ENCODE results near the gene BRSK2. TPM values are rescaled to one million over a fixed set of nuclear protein-coding genes. Genes with fewer than 3 reads are reported as not detected.

BRSK2 gene
- total RNA-seq, 3 donors from 2014 or later (not counting 1 experiment from before 2014, with no cell fraction given), result 0.11 to 0.14 TPM; not detected in 1

DNA sequence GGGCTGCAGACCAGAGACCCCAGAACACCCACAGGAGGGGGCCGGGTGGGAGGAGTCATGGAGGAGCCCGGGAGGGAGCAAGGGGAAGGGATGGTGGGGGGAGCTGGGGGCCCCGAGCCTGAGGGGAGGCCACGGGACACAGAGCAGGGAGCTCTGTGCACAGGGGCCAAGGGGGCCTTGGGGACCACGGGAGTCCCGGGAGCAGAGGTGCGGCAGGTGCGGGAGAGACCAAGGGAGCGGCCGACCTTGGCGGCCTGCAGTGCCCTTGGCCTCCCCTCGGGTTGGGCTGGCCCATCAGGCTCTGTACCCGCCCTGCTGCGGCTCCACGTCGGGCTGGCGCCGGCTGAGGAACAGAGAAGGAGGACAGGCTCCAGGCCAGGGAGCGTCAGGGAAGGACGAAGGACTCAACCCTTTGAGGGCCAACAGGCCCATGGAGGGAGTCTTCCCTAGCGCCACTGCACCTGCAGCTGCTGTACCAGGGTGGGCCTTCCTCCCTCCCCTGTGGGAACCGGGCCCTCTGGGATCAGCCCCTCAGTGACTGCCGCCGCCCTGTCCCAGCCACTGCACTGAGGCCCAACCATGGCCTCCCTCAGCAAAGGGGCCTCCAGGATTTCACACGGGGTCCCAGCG, 17.8 kb upstream of the BRSK2 start:
- Mint-ChIP-seq H3K4me1 (no peaks in the 10 kb centered on the region), H3K9me3 (no peaks in the 10 kb centered on the region), H3K4me3 (no peak overlapping the region), H3K27me3 (ENCODE audit: low read depth in 2 of 2) (peaks cover 3 to 6% of the 10 kb centered on the region in 2 donors), H3K36me3 (no peaks in the 10 kb centered on the region), H3K27ac (no peak overlapping the region)
- H3K4me3 ChIP-seq (ENCODE audit: low read length), result no peak overlapping the region
- H3K27ac ChIP-seq (ENCODE audit: low read length), result no peak overlapping the region
- H3K36me3 ChIP-seq (ENCODE audit: control insufficient read depth, insufficient read depth, low read length), result no peaks in the 10 kb centered on the region
- ATAC-seq (no peak), DNase-seq (no peak)
- H3K27me3 ChIP-seq (ENCODE audit: control insufficient read depth, insufficient read depth, low read length), result no peaks in the 10 kb centered on the region
- no peaks in the 10 kb centered on the region for H3K4me1 ChIP-seq (ENCODE audit: control insufficient read depth, insufficient read depth, low read length)
- 86% methylated on average over 26 of the region's 26 CpGs for WGBS (ENCODE audit: insufficient coverage)
- intact Hi-C loops (cut with micrococcal nuclease), result no loop called here
- H3K9me3 ChIP-seq (ENCODE audit: control insufficient read depth, insufficient read depth, low read length), result peaks cover under 1% of the 10 kb centered on the region
- TF ChIP-seq, protein P1, sequence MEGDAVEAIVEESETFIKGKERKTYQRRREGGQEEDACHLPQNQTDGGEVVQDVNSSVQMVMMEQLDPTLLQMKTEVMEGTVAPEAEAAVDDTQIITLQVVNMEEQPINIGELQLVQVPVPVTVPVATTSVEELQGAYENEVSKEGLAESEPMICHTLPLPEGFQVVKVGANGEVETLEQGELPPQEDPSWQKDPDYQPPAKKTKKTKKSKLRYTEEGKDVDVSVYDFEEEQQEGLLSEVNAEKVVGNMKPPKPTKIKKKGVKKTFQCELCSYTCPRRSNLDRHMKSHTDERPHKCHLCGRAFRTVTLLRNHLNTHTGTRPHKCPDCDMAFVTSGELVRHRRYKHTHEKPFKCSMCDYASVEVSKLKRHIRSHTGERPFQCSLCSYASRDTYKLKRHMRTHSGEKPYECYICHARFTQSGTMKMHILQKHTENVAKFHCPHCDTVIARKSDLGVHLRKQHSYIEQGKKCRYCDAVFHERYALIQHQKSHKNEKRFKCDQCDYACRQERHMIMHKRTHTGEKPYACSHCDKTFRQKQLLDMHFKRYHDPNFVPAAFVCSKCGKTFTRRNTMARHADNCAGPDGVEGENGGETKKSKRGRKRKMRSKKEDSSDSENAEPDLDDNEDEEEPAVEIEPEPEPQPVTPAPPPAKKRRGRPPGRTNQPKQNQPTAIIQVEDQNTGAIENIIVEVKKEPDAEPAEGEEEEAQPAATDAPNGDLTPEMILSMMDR (IDR thresholded peaks at IDR 0.05), result no peak

GRCh38 chr11:1372660-1373059, 17.1 kb upstream of the BRSK2 start:
- Mint-ChIP-seq H3K4me3 (no peak overlapping the region), H3K9me3 (no peaks in the 10 kb centered on the region), H3K36me3 (no peaks in the 10 kb centered on the region), H3K27ac (no peak overlapping the region), H3K4me1 (no peaks in the 10 kb centered on the region), H3K27me3 (ENCODE audit: low read depth in 2 of 2) (peaks cover 7 to 13% of the 10 kb centered on the region in 2 donors)
- intact Hi-C loops (cut with micrococcal nuclease), result no loop called here
- no peak for ATAC-seq
- TF ChIP-seq, protein P1 (IDR thresholded peaks at IDR 0.05), result no peak
- no peak for DNase-seq
- Histone ChIP-seq H3K9me3 (ENCODE audit: control insufficient read depth, insufficient read depth, low read length) (no peaks in the 10 kb centered on the region), H3K4me3 (ENCODE audit: low read length) (no peak overlapping the region), H3K27me3 (ENCODE audit: control insufficient read depth, insufficient read depth, low read length) (no peaks in the 10 kb centered on the region), H3K27ac (ENCODE audit: low read length) (no peak overlapping the region), H3K4me1 (ENCODE audit: control insufficient read depth, insufficient read depth, low read length) (no peaks in the 10 kb centered on the region), H3K36me3 (ENCODE audit: control insufficient read depth, insufficient read depth, low read length) (no peaks in the 10 kb centered on the region)
- WGBS (ENCODE audit: insufficient coverage), result 86% methylated on average over 7 of the region's 8 CpGs

GRCh38 chr11:1373536-1374214, 16.1 kb upstream of the BRSK2 start:
- intact Hi-C loops (cut with micrococcal nuclease), result no loop called here
- no peak overlapping the region for H3K27ac ChIP-seq (ENCODE audit: low read length)
- ATAC-seq (no peak), DNase-seq (no peak)
- no peaks in the 10 kb centered on the region for H3K36me3 Mint-ChIP-seq
- peaks cover 7 to 16% of the 10 kb centered on the region in 2 donors for H3K27me3 Mint-ChIP-seq (ENCODE audit: low read depth in 2 of 2)
- WGBS (ENCODE audit: insufficient coverage), result 91% methylated on average over 22 of the region's 22 CpGs
- H3K36me3 ChIP-seq (ENCODE audit: control insufficient read depth, insufficient read depth, low read length), result no peaks in the 10 kb centered on the region
- no peak overlapping the region for H3K27ac Mint-ChIP-seq
- no peak overlapping the region for H3K4me3 Mint-ChIP-seq
- H3K27me3 ChIP-seq (ENCODE audit: control insufficient read depth, insufficient read depth, low read length), result no peaks in the 10 kb centered on the region
- H3K4me1 Mint-ChIP-seq, result no peaks in the 10 kb centered on the region
- TF ChIP-seq, protein P1 (IDR thresholded peaks at IDR 0.05), result no peak
- no peaks in the 10 kb centered on the region for H3K9me3 ChIP-seq (ENCODE audit: control insufficient read depth, insufficient read depth, low read length)
- no peaks in the 10 kb centered on the region for H3K4me1 ChIP-seq (ENCODE audit: control insufficient read depth, insufficient read depth, low read length)
- no peaks in the 10 kb centered on the region for H3K9me3 Mint-ChIP-seq
- no peak overlapping the region for H3K4me3 ChIP-seq (ENCODE audit: low read length)

Data from natural killer cell (primary cell).